ENCODE measurements around the gene CPNE8.

The CPNE8 gene

GRCh38 chr12:38776647-38777046 lies 128.7 kb downstream of the CPNE8 start:
- TF ChIP-seq, protein P1, sequence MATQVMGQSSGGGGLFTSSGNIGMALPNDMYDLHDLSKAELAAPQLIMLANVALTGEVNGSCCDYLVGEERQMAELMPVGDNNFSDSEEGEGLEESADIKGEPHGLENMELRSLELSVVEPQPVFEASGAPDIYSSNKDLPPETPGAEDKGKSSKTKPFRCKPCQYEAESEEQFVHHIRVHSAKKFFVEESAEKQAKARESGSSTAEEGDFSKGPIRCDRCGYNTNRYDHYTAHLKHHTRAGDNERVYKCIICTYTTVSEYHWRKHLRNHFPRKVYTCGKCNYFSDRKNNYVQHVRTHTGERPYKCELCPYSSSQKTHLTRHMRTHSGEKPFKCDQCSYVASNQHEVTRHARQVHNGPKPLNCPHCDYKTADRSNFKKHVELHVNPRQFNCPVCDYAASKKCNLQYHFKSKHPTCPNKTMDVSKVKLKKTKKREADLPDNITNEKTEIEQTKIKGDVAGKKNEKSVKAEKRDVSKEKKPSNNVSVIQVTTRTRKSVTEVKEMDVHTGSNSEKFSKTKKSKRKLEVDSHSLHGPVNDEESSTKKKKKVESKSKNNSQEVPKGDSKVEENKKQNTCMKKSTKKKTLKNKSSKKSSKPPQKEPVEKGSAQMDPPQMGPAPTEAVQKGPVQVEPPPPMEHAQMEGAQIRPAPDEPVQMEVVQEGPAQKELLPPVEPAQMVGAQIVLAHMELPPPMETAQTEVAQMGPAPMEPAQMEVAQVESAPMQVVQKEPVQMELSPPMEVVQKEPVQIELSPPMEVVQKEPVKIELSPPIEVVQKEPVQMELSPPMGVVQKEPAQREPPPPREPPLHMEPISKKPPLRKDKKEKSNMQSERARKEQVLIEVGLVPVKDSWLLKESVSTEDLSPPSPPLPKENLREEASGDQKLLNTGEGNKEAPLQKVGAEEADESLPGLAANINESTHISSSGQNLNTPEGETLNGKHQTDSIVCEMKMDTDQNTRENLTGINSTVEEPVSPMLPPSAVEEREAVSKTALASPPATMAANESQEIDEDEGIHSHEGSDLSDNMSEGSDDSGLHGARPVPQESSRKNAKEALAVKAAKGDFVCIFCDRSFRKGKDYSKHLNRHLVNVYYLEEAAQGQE (IDR thresholded peaks at IDR 0.05; ENCODE audit: insufficient read depth in 1 of 2, low read depth in 2 of 2, low read length in 2 of 2), result no peak
- TF ChIP-seq POLR2AphosphoS5 (IDR thresholded peaks at IDR 0.05; ENCODE audit: low read depth, low read length) (no peak), TAF1 (IDR thresholded peaks at IDR 0.05; ENCODE audit: borderline replicate concordance, insufficient read depth, low read length) (no peak), FOXP2 (optimal IDR thresholded peaks at IDR 0.05; ENCODE audit: borderline replicate concordance, extremely low read depth, extremely low read length, insufficient read depth) (no peak), SIN3A (IDR thresholded peaks at IDR 0.05; ENCODE audit: borderline replicate concordance, insufficient read depth, low read length) (no peak)

DNA sequence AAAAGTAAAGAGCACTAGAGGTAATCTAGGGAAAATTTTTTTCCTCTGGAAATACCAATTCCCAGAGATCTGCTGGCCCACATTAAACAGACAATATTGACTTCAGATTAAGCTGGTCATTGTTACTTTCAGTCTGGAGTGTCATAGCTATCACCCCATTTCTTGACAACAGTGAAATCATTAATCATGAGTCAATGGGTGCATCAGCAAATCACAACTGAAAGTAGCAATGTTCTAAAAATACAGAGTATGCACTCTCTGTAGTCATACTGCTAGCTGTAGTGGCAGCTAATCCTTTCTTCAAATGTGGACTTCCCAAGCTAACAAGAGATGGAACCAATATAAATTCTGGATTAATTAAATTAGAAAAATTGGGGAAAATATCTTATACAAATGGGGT lies 129.9 kb downstream of the CPNE8 start:
- TF ChIP-seq, protein P1 (IDR thresholded peaks at IDR 0.05; ENCODE audit: insufficient read depth in 1 of 2, low read depth in 2 of 2, low read length in 2 of 2), result no peak
- TF ChIP-seq FOXP2 (optimal IDR thresholded peaks at IDR 0.05; ENCODE audit: borderline replicate concordance, extremely low read depth, extremely low read length, insufficient read depth), result no peak
- no peak for TF ChIP-seq POLR2AphosphoS5 (IDR thresholded peaks at IDR 0.05; ENCODE audit: low read depth, low read length)
- no peak for TF ChIP-seq SIN3A (IDR thresholded peaks at IDR 0.05; ENCODE audit: borderline replicate concordance, insufficient read depth, low read length)
- no peak for TF ChIP-seq TAF1 (IDR thresholded peaks at IDR 0.05; ENCODE audit: borderline replicate concordance, insufficient read depth, low read length)

DNA sequence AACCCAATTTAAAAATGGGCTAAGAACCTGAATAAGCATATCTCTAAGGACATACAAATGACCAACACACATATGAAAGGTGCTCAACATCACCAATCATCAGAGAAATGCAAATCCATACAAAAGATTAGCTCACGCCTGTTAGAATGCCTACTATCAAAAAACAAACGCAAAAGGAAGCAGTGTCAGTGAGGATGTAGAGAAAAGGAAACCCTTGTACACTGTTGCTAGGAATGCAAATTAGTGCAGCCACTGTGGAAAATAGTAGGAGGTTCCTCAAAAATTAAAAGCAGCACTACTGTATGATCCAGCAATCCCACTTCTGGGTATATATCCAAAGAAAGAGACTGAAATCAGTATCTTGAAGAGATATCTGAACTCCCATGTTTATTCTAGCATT lies 133.0 kb downstream of the CPNE8 start:
- TF ChIP-seq, protein P1 (IDR thresholded peaks at IDR 0.05; ENCODE audit: insufficient read depth in 1 of 2, low read depth in 2 of 2, low read length in 2 of 2), result no peak
- TF ChIP-seq TAF1 (IDR thresholded peaks at IDR 0.05; ENCODE audit: borderline replicate concordance, insufficient read depth, low read length) (no peak), FOXP2 (optimal IDR thresholded peaks at IDR 0.05; ENCODE audit: borderline replicate concordance, extremely low read depth, extremely low read length, insufficient read depth) (no peak), SIN3A (IDR thresholded peaks at IDR 0.05; ENCODE audit: borderline replicate concordance, insufficient read depth, low read length) (no peak), POLR2AphosphoS5 (IDR thresholded peaks at IDR 0.05; ENCODE audit: low read depth, low read length) (no peak)

GRCh38 chr12:38771871-38772270 lies 133.5 kb downstream of the CPNE8 start:
- TF ChIP-seq, protein P1 (IDR thresholded peaks at IDR 0.05; ENCODE audit: insufficient read depth in 1 of 2, low read depth in 2 of 2, low read length in 2 of 2), result no peak
- TF ChIP-seq TAF1 (IDR thresholded peaks at IDR 0.05; ENCODE audit: borderline replicate concordance, insufficient read depth, low read length) (no peak), FOXP2 (optimal IDR thresholded peaks at IDR 0.05; ENCODE audit: borderline replicate concordance, extremely low read depth, extremely low read length, insufficient read depth) (no peak), POLR2AphosphoS5 (IDR thresholded peaks at IDR 0.05; ENCODE audit: low read depth, low read length) (no peak), SIN3A (IDR thresholded peaks at IDR 0.05; ENCODE audit: borderline replicate concordance, insufficient read depth, low read length) (no peak)

Measured in PFSK-1 (cell line).